Measurements from ENCODE around the gene ORC4.

DNA sequence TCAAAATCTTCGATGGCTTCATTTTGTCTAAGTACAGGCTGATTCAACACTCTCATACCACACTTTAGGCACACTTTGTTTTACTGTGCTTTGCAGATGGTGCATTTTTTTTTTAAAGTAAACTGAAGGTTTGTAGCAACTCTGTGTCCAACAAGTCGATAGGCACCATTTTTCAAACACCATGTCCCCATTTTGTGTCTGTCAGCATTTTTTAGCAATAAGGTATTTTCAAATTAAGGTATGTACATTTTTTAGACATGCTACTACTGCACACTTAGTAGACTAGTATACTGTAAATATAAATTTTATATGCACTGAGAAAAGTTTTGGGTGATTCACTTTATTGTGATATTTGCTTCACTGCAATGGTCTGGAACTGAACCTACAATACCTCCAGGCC, 44.4 kb downstream of the ORC4 start:
- TF ChIP-seq, protein P1, sequence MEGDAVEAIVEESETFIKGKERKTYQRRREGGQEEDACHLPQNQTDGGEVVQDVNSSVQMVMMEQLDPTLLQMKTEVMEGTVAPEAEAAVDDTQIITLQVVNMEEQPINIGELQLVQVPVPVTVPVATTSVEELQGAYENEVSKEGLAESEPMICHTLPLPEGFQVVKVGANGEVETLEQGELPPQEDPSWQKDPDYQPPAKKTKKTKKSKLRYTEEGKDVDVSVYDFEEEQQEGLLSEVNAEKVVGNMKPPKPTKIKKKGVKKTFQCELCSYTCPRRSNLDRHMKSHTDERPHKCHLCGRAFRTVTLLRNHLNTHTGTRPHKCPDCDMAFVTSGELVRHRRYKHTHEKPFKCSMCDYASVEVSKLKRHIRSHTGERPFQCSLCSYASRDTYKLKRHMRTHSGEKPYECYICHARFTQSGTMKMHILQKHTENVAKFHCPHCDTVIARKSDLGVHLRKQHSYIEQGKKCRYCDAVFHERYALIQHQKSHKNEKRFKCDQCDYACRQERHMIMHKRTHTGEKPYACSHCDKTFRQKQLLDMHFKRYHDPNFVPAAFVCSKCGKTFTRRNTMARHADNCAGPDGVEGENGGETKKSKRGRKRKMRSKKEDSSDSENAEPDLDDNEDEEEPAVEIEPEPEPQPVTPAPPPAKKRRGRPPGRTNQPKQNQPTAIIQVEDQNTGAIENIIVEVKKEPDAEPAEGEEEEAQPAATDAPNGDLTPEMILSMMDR (IDR thresholded peaks at IDR 0.05) = no peak
- no peak for TF ChIP-seq EP300 (IDR thresholded peaks at IDR 0.05)
- TF ChIP-seq POLR2A (IDR thresholded peaks at IDR 0.05) = no peak
- TF ChIP-seq POLR2AphosphoS5 (IDR thresholded peaks at IDR 0.05) = no peak

Measured in stomach (tissue), 4 donors.